A549 (cell line): ENCODE measurements around the gene RYR3.

Experiments used
- CTCF ChIP-seq: fragments of >200 bp; sonication (Bioruptor Twin); formaldehyde crosslinking; IDR thresholded peaks from 3 replicates; pipeline ENCODE4 v1.5.1; 2016
- MAX ChIP-seq: IDR thresholded peaks from 2 replicates; pipeline ENCODE4 v1.6.1; 2012

GRCh38 chr15:33468740-33469139 is 158.0 kb downstream of the RYR3 start:
- TF ChIP-seq CTCF (no peak), MAX (no peak)
